Kidney epithelial cell (primary cell): ENCODE data around the gene LRIT2. TPM values are rescaled to one million over a fixed set of nuclear protein-coding genes. Genes with fewer than 3 reads are reported as not detected.

ENCODE experiments used
- DNase-seq: peaks from one replicate; pipeline ENCODE4 v3.0.0-alpha.2; 2010; ENCODE audit warnings: low read depth
- H3K27me3 ChIP-seq: 2 replicates; pipeline ENCODE4 v1.6.0; 2011; ENCODE audit warnings: low read length; ENCODE audit not compliant: control insufficient read depth, insufficient read depth
- H3K36me3 ChIP-seq: 2 replicates; pipeline ENCODE4 v1.5.1; 2011; ENCODE audit warnings: low read length; ENCODE audit not compliant: control insufficient read depth, insufficient read depth
- H3K4me3 ChIP-seq: 2 replicates; pipeline ENCODE4 v1.5.1; 2011; ENCODE audit warnings: low read depth, mild to moderate bottlenecking, control low read depth, low read length
- total RNA-seq: library from RNA; depleted of rRNA; stranded (reverse); fragments of >200 nt; gene quantifications from 2 replicates; pipeline ENCODE4 v1.2.3, GENCODE V29; 2015
- TF ChIP-seq, protein P1 (sequence below): IDR thresholded peaks from 2 replicates; pipeline ENCODE4 v1.5.1; 2011; ENCODE audit warnings: mild to moderate bottlenecking, moderate library complexity, low read length, control low read depth, inconsistent platforms; ENCODE audit not compliant: insufficient read depth, poor library complexity, severe bottlenecking

LRIT2 gene
- total RNA-seq, 1 donor from 2014 or later, result not detected

DNA sequence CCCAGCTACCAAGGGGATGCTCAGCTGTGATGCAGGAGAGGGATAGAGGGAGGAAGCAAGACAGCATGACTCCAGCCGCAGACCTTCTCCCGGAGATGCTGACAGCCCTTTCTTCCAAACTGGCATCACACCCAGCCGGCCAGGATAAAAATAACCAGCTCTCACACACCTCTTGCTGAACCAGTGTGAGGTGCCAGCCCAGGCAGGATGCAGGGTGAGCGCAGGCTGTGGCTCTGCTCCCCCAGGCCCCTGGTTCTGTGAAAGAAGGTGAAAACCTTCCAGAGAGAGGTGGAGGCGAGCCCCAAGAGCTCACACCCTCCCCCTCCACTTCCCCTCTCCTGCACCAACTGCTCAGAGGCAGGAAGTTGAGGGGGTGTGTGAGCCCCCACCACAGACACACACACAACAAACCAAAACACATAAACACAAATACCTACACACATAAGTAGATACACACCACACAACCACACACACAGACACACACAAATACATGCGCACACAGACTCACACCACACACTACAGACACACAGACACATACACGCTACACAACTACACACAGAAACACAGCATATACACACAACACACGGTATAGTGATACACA, 47.7 kb downstream of the LRIT2 start:
- Histone ChIP-seq H3K27me3 (no peaks in the 10 kb centered on the region), H3K4me3 (no peak overlapping the region), H3K36me3 (no peaks in the 10 kb centered on the region)
- DNase-seq, result no peak
- TF ChIP-seq, protein P1, sequence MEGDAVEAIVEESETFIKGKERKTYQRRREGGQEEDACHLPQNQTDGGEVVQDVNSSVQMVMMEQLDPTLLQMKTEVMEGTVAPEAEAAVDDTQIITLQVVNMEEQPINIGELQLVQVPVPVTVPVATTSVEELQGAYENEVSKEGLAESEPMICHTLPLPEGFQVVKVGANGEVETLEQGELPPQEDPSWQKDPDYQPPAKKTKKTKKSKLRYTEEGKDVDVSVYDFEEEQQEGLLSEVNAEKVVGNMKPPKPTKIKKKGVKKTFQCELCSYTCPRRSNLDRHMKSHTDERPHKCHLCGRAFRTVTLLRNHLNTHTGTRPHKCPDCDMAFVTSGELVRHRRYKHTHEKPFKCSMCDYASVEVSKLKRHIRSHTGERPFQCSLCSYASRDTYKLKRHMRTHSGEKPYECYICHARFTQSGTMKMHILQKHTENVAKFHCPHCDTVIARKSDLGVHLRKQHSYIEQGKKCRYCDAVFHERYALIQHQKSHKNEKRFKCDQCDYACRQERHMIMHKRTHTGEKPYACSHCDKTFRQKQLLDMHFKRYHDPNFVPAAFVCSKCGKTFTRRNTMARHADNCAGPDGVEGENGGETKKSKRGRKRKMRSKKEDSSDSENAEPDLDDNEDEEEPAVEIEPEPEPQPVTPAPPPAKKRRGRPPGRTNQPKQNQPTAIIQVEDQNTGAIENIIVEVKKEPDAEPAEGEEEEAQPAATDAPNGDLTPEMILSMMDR, result no peak

GRCh38 chr10:84176836-84177474, 48.4 kb downstream of the LRIT2 start:
- no peaks in the 10 kb centered on the region for H3K27me3 ChIP-seq
- TF ChIP-seq, protein P1, result no peak
- H3K36me3 ChIP-seq, result no peaks in the 10 kb centered on the region
- H3K4me3 ChIP-seq, result no peak overlapping the region
- no peak for DNase-seq

GRCh38 chr10:84176351-84176750, 49.0 kb downstream of the LRIT2 start:
- TF ChIP-seq, protein P1, result no peak
- H3K4me3 ChIP-seq, result no peak overlapping the region
- no peaks in the 10 kb centered on the region for H3K36me3 ChIP-seq
- H3K27me3 ChIP-seq, result no peaks in the 10 kb centered on the region
- DNase-seq, result no peak

DNA sequence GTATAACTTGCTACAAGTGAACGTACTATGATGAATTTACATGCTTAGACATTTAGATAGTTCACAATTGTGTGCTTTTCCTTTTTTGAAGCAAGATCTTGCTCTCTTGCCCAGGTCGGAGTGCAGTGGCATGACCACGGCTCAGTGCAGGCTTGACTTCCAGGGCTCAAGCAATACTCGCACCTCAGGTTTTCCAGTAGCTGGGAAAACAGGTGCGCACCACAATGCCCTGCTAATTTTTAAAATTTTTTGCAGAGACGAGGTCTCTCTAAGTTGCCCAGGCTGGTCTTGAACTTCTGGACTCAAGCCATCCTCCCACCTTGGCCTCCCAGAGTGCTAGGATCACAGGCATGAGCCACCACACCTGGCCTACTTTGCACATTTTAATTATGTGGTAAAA, 49.9 kb downstream of the LRIT2 start:
- Histone ChIP-seq H3K36me3 (no peaks in the 10 kb centered on the region), H3K27me3 (no peaks in the 10 kb centered on the region), H3K4me3 (no peak overlapping the region)
- TF ChIP-seq, protein P1, result no peak
- no peak for DNase-seq

DNA sequence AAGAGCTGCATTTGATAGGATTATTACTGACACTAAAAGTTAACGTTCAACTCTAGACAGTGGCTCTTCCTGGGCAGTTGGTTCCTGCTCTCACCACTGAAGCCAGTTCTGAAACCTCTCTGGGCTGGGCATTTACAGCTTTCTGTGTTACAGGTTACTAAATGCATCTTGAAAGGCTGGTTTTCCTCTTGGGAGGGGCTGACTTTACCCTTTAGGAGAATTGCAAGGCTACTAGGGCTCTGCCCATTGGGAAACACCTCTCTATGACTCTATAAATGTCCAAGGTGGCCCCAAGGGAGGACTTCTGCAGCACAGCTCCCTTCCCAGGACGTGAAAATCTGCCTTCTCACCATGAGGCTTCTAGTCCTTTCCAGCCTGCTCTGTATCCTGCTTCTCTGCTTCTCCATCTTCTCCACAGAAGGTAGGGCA, 51.8 kb downstream of the LRIT2 start, which contains the start of gene GPR15LG:
GPR15LG (plus strand) TSS at position 301 of the 429 bp plus-strand sequence; CDS start at position 352, 51 bp downstream.
- DNase-seq, result no peak
- TF ChIP-seq, protein P1, result no peak
- no peaks in the 10 kb centered on the region for H3K36me3 ChIP-seq
- no peaks in the 10 kb centered on the region for H3K27me3 ChIP-seq
- H3K4me3 ChIP-seq, result no peak within 1 kb of the TSS
